Measurements from ENCODE around the gene NFKBIL1.
"Not testable (repeated sequence)": the region's sequence is repeated elsewhere in the genome, so short reads cannot be mapped to it uniquely, and the experiment has no call there.

NFKBIL1 gene, protein sequence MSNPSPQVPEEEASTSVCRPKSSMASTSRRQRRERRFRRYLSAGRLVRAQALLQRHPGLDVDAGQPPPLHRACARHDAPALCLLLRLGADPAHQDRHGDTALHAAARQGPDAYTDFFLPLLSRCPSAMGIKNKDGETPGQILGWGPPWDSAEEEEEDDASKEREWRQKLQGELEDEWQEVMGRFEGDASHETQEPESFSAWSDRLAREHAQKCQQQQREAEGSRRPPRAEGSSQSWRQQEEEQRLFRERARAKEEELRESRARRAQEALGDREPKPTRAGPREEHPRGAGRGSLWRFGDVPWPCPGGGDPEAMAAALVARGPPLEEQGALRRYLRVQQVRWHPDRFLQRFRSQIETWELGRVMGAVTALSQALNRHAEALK

GRCh38 chr6:31546958-31547726 is at the start of gene NFKBIL1:
TSS of gene NFKBIL1 (plus strand) at chr6:31547608. CDS start at chr6:31547695, 87 bp downstream.
- H3K4me2 ChIP-seq, result peak within 1 kb of the TSS; percentile 93
- H3K9me3 ChIP-seq, result no peaks in the 10 kb centered on the region
- peak within 1 kb of the TSS; percentile 78 for H3K9ac ChIP-seq
- no peaks in the 10 kb centered on the region for H4K20me1 ChIP-seq
- H3K27me3 ChIP-seq, result no peaks in the 10 kb centered on the region
- peak within 1 kb of the TSS; percentile 84 for H3K27ac ChIP-seq
- H3K4me1 ChIP-seq, result peaks cover 79% of the 10 kb centered on the region
- H3K36me3 ChIP-seq, result peaks cover 12% of the 10 kb centered on the region; the same call in 1 of the 2 replicates
- peak within 1 kb of the TSS; percentile 63 for H3K4me3 ChIP-seq
- peak; percentile 68 for TF ChIP-seq Cebpa-rat (IDR thresholded peaks at IDR 0.05)

GRCh38 chr6:31498748-31499147 is 48.7 kb upstream of the NFKBIL1 start:
- Histone ChIP-seq H3K4me1 (peaks cover 32% of the 10 kb centered on the region), H3K9ac (peak overlapping the region; percentile 34; the same call in 1 of the 2 replicates), H4K20me1 (peaks cover 54% of the 10 kb centered on the region), H3K36me3 (peaks cover 5% of the 10 kb centered on the region; the same call in 1 of the 2 replicates), H3K9me3 (peaks cover 4% of the 10 kb centered on the region; the same call in 1 of the 2 replicates), H3K4me2 (peak overlapping the region; percentile 61), H3K4me3 (0 out of 2 replicates have a peak overlapping the region, but pooled peaks have one; percentile 72), H3K27ac (no peak overlapping the region), H3K27me3 (no peaks in the 10 kb centered on the region)
- no peak for TF ChIP-seq Cebpa-rat (IDR thresholded peaks at IDR 0.05)

- not testable (repeated sequence) for H3K9ac ChIP-seq, H3K27ac ChIP-seq, H3K27me3 ChIP-seq, H3K9me3 ChIP-seq, H3K4me3 ChIP-seq, H3K36me3 ChIP-seq
- Histone ChIP-seq H3K4me1 (peaks cover 32% of the 10 kb centered on the region), H3K4me2 (peak overlapping the region; percentile 61; the same call in 1 of the 2 replicates), H4K20me1 (peaks cover 61% of the 10 kb centered on the region)
These were observed 47.8 kb upstream of the NFKBIL1 start for GRCh38 chr6:31499648-31500047.

DNA sequence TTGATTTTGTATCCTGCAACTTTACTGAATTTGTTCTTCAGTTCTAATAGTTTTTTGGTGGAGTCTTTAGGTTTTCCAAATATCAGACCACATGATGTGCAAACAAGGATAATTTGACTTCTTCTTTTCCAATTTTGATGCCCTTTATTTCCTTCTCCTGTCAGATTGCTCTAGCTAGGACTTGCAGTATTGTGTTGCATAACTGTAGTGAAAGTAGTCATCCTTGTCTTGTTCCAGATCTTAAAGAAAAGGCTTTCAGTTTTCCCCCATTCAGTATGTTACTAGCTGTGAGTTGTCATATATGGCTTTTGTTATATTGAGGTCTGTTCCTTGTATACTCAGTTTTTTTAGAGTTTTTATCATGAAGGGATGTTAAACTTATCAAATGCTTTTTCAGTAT is 44.8 kb upstream of the NFKBIL1 start:
- Histone ChIP-seq H3K27me3 (no peaks in the 10 kb centered on the region), H3K4me2 (no peak overlapping the region), H3K9ac (no peak overlapping the region), H3K9me3 (peaks cover 4% of the 10 kb centered on the region; the same call in 1 of the 2 replicates), H4K20me1 (peaks cover 78% of the 10 kb centered on the region), H3K36me3 (peaks cover 33% of the 10 kb centered on the region), H3K27ac (no peak overlapping the region), H3K4me3 (no peak overlapping the region), H3K4me1 (peaks cover 10% of the 10 kb centered on the region)
- TF ChIP-seq Cebpa-rat (IDR thresholded peaks at IDR 0.05), result no peak

- H3K36me3 ChIP-seq, result peaks cover 78% of the 10 kb centered on the region
- H4K20me1 ChIP-seq, result peaks cover 37% of the 10 kb centered on the region
These were observed 38.4 kb upstream of the NFKBIL1 start for GRCh38 chr6:31509036-31509435.

GRCh38 chr6:31510007-31510406 is 37.4 kb upstream of the NFKBIL1 start:
- H3K4me2 ChIP-seq, result no peak overlapping the region
- no peak overlapping the region for H3K27ac ChIP-seq
- no peak overlapping the region for H3K9ac ChIP-seq
- no peak for TF ChIP-seq Cebpa-rat (IDR thresholded peaks at IDR 0.05)
- H3K4me3 ChIP-seq, result no peak overlapping the region
- H3K27me3 ChIP-seq, result no peaks in the 10 kb centered on the region
- peaks cover 30% of the 10 kb centered on the region for H4K20me1 ChIP-seq
- no peaks in the 10 kb centered on the region for H3K9me3 ChIP-seq
- H3K4me1 ChIP-seq, result no peaks in the 10 kb centered on the region
- H3K36me3 ChIP-seq, result peaks cover 75% of the 10 kb centered on the region

More at GRCh38 chr6:31509036-31509435, 38.4 kb upstream of the NFKBIL1 start:
- not testable (repeated sequence) for H3K9ac ChIP-seq, H3K9me3 ChIP-seq, H3K27ac ChIP-seq, H3K4me1 ChIP-seq, H3K4me3 ChIP-seq, H3K27me3 ChIP-seq, H3K4me2 ChIP-seq

- H3K9ac ChIP-seq, result no peak overlapping the region
- no peaks in the 10 kb centered on the region for H3K9me3 ChIP-seq
- H3K4me1 ChIP-seq, result no peaks in the 10 kb centered on the region
- peaks cover 39% of the 10 kb centered on the region for H3K36me3 ChIP-seq
- no peaks in the 10 kb centered on the region for H4K20me1 ChIP-seq
- TF ChIP-seq Cebpa-rat (IDR thresholded peaks at IDR 0.05), result no peak
- no peak overlapping the region for H3K4me2 ChIP-seq
- no peak overlapping the region for H3K4me3 ChIP-seq
- H3K27ac ChIP-seq, result no peak overlapping the region
- H3K27me3 ChIP-seq, result no peaks in the 10 kb centered on the region
These were observed 33.8 kb upstream of the NFKBIL1 start for GRCh38 chr6:31513456-31514165.

DNA sequence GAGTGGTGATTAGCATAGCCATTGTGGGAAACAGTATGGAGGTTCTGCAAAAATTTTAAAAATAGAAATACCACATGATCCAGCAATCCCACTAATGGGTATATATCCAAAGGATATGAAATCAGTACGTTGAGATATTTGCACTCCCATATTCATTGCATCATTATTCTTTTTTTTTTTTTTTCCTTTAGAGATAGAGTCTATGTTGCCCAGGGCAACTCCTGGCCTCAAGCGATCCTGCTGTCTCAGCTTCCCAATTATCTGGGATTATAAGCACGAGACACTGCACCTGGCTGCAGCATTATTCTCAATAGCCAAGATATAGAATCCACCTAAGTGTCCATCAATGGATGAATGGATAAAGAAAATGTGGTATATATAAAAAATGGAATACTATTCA is 25.6 kb upstream of the NFKBIL1 start:
- TF ChIP-seq Cebpa-rat (IDR thresholded peaks at IDR 0.05), result no peak

GRCh38 chr6:31525553-31525931 is 21.9 kb upstream of the NFKBIL1 start:
- Histone ChIP-seq H3K27me3 (no peaks in the 10 kb centered on the region), H3K9me3 (no peaks in the 10 kb centered on the region), H4K20me1 (peaks cover 20% of the 10 kb centered on the region), H3K4me3 (no peak overlapping the region), H3K4me2 (no peak overlapping the region), H3K9ac (no peak overlapping the region), H3K27ac (no peak overlapping the region), H3K36me3 (peaks cover 16% of the 10 kb centered on the region), H3K4me1 (no peaks in the 10 kb centered on the region)
- TF ChIP-seq Cebpa-rat (IDR thresholded peaks at IDR 0.05), result no peak

More for the DNA sequence above, 25.6 kb upstream of the NFKBIL1 start:
- no peak overlapping the region for H3K4me3 ChIP-seq
- no peaks in the 10 kb centered on the region for H4K20me1 ChIP-seq
- H3K27me3 ChIP-seq, result no peaks in the 10 kb centered on the region
- no peak overlapping the region for H3K27ac ChIP-seq
- H3K9me3 ChIP-seq, result no peaks in the 10 kb centered on the region
- no peak overlapping the region for H3K4me2 ChIP-seq
- H3K4me1 ChIP-seq, result no peaks in the 10 kb centered on the region
- no peaks in the 10 kb centered on the region for H3K36me3 ChIP-seq
- no peak overlapping the region for H3K9ac ChIP-seq

Data from BLaER1 (cell line).